Measurements from ENCODE around the gene USO1.
"Not testable (repeated sequence)": the region's sequence is repeated elsewhere in the genome, so short reads cannot be mapped to it uniquely, and the experiment has no call there.

The USO1 gene

DNA sequence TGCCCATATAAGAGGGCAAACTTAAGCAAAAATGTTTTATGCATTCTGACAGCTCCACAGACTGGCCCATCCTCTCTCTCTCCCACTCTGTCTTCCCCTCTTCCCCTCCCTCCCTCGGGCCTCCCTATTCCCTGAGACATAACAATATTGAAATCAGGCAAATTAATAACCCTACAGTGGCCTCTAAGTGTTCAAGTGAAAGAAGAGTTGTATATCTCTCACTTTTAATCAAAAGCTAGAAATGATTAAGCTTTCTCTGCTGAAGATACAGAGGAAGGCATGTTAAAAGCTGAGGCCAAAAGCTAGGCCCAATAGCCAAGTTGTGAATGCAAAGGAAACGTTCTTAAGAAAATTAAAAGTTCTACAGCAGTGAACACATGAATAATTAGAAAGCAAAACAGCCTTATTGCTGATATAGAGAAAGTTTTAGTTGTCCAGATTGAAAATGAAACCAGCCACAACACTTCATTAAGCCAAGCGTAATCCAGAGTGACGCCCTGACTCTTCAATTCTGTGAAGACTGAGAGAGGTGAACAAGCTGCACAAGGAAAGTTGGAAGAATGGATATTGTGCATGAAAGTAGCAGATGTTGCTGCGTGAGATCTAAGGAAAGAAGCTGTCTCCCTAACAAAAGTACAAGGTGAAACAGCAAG is 54.9 kb downstream of the USO1 start:
- no peak for DNase-seq

DNA sequence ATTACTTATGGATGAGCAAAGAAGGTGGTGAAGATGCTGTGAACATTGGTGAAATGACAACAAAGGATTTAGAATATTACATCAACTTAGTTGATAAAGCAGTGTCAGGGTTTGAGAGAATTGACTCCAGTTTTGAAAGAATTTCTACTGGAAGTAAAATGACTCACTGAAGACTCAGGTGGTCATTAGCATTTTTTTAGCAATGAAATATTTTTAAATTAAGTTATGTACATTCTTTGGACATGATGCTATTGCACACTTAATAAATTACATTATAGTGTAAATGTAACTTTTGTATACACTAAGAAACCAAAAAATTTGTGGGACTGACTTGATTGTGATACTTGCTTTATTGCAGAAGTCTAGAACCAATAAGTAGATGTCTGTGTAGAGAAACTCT is 56.9 kb downstream of the USO1 start:
- DNase-seq = no peak

DNA sequence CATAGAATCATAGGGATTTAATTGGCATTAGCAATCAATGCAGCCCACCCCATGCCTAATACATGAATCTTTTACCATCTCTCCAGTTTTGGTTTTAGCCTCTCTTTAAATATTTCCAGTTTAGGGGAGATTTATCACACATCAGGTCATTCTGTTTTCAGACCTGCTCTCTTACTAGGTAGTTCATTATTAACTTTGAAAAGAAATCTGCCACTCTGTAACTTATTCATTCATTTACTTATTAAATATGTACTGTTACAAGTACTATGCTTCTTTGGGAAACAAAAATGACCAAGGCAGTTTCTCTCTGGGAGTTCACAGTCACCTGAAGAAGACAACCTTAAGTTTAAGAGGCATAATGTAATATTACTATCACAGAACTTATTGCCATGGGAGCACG is 62.1 kb downstream of the USO1 start:
- DNase-seq = no peak

DNA sequence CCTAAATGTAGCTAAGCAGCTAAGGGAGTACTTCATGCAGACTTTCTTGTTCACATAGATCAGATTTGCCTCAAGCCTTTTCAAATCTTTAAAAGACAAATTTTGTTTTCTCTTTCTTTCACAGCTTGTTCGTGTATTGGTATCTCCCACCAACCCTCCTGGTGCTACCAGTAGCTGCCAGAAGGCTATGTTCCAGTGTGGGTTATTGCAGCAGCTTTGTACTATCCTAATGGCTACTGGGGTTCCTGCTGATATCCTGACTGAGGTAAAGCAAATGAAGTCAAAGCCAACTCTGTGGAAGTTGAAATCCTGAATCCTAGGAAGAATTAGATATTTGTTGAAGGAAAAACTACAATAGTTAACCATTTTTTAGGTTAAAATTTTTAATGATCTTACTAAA is 62.6 kb downstream of the USO1 start:
- no peak for DNase-seq

DNA sequence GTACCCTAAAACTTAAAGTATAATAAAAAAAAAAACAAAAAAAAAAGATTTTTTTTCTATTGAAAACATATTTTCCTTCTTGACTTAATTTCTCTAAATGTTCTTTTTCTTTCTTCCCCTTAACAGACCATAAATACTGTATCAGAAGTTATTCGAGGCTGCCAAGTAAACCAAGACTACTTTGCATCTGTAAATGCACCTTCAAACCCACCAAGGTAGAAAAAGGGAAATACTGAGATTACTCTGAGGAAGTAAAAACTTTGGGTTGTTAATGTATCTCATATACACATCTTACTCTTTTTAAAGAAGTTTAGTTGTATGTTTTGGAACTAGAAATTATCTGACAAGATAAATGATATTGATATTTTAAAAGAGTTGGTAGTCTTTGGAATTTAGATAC is 65.6 kb downstream of the USO1 start:
- no peak for DNase-seq

DNA sequence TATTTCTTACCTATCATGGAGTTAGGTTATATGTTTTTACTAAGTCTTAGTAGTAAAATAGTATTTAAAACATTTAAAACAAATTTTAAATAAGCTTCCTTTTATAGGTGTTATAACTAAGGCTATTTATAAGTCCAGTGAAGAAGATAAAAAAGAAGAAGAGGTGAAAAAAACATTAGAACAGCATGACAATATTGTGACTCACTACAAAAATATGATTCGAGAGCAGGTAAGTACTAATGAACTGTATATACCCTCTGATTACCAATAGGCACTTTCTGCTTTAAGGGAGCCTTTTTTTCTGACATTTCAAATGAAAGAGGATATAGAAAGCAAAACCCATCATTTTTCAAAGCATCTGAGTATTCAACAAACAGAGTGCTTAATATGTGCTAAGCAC is 76.6 kb downstream of the USO1 start:
- DNase-seq = no peak

DNA sequence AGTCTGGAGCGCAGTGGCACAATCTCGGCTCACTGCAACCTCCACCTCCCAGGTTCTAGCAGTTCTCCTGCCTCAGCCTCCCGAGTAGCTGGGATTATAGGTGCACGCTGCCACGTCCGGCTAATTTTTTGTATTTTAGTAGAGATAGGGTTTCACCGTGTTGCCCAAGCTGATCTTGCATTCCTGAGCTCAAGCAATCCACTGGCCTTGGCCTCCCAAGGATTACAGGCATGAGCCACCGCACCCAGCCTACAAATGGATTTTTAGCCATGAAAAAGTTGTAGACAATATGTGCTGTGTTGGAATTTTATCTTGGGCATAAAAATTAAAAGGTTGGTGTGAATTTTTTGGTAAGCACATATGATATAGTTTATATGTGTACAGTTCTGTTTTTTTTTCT is 81.7 kb downstream of the USO1 start:
- DNase-seq = not testable (repeated sequence)

DNA sequence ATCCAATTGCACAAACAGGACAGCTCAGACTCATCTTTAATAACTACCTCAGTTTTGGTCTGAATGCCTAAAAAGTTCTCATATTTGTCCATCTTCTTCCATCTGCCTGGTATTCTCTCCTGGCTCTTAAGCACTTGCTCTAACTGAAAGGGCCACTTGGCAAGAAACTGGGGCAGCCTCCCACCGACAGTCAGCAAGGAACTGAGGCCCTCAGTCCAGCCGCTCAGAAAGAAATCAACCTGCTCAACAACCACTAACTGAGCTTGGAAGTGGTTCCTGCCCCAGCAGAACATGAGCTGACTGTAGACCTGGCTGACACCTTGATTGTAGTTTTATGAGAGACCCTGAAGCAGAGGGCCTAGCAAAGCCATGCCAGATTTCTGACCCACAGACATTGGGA is 93.5 kb downstream of the USO1 start:
- no peak for DNase-seq

DNA sequence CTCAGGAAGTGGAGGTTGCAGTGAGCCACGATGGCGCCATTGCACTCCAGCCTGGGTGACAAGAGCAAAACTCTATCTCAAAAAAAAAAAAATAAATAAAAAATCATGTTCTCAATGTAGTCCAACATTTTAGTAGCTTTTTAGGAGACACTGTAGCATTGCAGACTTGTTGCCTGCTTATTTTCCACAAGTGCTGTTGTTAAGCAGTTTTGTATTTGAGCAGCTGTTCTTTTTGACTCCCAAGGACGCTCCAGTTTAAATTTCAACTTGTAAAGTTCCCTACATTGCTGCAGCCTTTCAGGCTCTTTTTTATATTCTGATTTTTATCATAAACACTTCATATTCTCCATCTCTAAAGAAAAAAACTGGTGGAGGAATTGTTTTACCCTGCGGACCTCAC is 94.7 kb downstream of the USO1 start:
- DNase-seq = no peak

DNA sequence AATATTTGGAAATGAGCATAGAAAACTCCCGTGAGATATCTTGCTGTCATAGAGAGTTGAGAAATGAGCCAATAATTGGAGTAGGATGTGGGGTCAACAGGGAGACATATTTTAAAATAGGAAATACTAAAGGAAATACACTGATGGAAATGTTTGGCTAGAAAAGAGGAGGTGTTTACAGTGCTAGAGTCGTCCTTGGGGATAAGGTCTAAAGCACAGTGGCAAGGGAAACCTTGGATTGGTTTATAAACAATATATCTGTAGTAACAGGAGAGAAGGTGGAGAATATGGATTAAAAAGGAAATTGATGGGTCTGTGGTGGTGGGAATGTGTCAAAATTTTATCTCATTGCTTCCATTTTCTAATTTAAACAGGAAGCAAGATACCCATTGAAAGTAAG is 95.8 kb downstream of the USO1 start:
- no peak for DNase-seq

DNA sequence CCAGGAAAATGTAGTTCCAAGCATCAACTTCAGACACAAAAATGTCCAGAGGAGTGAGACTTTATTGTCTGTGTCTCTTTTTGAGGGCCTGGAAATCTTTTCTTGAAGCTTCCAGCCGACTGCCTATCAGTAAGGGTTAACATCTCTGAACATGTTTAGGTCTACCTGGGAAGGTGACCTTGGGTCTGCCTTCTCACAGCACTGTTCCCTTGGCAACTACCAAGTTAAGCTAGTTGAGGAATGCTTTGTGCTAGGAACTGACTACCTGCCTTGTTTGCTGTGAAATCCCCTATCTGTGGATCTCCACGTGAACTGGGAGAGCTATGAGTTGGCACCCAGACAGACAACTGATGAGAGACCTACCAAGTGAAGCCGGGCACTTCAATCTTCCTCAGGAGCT is 96.3 kb downstream of the USO1 start:
- no peak for DNase-seq

DNA sequence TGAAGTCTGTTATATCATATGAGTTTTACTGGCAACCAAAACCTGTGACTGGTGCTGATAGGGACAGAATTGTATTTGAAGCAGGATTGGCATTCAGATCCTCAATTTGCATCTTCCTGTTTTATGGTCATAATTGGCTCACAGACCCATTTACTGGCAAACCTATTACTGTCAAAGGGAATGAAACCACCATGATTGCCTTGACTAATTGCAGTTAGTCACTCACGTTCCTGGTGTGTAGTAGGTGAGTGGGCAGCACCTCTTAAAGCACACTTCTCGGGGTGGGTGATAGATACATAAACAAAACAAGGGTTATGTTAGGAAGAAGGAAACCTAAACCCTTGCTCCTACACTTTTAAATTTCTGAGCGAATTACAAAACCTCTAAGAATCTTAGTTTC is 96.8 kb downstream of the USO1 start:
- DNase-seq = no peak

DNA sequence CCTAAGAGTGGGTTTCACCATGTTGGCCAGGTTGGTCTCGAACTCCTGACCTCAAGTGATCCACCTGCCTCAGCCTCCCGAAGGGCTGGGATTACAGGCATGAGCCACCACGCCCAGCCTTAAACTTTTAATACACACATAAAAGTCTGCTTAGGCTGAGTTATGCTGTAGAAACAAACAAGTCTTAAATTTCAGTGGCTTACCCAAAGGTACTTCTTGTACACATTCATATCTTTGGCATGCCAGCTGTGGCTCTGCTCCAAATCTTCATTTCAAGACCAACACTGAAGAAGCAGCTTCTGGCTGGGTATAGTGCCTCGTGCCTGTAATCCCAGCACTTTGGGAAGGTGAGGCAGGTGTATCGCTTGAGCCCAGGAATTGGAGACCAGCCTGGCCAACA is 97.6 kb downstream of the USO1 start:
- no peak for DNase-seq

DNA sequence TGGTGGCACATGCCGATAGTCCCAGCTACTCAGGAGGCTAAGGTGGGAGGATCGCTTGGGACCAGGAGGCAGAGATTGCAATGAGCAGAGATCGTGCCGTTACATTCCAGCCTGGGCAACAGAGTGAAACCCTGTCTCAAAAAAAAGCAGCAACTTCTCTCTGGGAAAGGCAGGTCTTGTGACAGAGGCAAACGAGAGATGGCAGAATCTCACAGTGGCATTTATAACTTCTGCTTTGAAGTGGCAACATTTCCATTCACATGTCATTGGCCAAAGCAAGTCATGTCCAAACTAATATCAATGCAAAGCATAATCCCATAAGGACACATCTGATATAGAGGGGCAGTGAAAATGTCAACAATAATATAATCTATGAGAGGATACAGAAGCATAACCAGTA is 98.0 kb downstream of the USO1 start:
- DNase-seq = no peak

DNA sequence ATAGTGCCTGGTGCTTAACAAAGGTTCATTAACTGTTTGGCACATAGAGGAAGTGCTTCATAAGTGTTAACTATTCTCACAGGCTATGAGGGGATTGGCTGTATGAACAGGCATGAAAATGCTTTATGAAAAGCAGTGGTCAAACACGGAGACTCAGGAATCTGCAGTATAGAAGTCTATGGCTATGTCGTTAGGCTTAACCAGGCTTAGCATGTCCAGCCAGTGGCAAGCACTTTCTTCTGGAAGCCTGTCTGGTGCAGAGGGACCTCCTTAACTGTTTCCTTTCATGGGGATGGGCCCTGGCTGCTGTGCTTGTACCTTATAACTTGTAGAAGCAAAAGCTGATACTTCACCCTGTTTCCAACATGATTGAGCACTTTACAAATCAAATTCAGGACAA is 99.4 kb downstream of the USO1 start:
- DNase-seq = no peak

DNA sequence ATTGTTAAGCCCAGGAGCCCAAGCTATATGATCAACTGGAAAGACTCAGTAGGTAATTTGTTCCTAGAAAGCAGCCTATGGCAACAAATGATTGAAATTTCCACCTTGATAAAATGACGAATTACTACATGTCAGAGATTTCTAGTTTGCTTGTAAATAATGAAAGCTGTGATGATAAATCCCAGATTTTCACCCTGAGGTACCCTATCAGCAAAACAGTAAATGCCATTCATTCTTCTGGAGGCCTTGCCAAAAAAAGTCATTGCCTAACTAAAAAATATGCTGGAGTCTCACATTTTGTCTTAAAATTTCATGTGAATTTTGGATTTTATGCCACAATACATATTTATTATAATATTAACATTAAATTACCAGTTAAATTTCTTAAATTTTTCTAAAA is 106.5 kb downstream of the USO1 start:
- no peak for DNase-seq

DNA sequence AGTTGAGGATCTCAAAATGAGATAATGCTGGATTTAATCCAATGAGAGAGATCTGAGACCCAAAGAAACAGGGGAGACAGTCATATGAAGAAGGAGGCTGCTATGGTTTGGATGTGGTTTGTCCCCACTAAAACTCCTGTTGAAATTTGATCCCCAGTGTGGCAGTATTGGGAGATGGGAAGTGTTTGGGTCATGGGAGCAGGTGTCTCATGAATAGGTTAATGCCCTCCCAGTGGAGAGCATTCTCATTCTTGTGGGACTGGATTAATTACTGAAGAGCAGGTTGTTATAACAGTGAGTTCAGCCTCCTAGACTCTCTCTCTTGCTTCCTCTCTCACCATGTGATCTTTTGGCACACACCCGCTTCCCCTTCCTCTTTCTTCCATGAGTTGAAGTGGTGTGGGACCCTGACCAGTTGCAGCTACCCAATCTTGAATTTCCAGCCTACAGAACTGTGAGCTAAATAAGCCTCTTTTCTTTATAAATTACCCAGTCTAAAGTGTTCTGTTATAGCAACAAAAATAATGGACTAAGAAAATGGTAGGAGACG is 107.6 kb downstream of the USO1 start:
- no peak for DNase-seq

DNA sequence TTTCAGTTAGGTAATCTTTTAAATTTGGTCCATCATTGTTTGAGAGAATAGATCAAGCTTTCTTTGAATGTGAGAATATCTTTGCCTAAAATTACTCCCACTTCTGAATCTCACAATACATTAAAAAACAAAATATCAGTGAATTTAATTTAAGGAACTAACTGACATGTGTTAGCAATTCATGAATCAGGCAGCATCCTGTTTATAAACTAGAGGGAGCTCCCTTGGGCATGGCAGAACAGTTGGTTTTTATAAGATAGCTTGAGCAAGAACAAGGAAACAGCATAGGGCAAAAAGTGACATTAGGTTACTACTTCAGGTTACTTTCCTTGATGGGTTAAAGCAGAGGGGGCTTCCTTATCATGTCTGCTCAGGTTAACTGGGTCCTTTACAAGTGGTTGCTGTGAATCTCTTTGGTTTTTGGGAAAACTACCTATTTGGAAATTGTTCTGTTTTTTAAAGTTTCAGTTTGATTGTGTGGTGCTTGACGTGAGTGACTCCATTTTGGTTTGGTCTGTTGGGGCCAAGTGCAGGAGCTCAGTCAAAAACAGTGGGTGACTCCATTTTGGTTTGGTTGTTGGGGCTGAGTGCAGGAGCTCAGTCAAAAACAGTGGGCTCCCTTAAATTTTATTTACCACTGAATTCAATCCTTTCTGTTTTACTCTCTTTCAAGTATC is 109.9 kb downstream of the USO1 start:
- no peak for DNase-seq

DNA sequence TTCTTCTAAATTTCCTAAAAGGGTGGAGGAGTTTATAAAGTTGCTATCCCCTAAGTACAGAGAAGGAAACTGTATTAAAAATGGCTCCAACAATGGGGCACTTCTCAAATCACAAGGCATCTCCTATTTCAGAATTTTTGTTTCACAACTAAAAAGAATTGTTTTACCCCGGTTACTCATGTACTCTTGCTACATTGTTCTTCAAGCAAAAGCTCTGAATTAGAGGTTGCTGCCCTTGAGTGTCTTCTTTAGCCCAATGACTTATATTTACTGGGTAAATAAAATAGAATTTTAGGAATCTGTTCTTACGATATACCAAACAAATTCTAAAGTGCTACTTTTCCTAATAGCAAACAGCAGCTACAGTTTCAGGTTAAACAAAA is 110.4 kb downstream of the USO1 start:
- no peak for DNase-seq

DNA sequence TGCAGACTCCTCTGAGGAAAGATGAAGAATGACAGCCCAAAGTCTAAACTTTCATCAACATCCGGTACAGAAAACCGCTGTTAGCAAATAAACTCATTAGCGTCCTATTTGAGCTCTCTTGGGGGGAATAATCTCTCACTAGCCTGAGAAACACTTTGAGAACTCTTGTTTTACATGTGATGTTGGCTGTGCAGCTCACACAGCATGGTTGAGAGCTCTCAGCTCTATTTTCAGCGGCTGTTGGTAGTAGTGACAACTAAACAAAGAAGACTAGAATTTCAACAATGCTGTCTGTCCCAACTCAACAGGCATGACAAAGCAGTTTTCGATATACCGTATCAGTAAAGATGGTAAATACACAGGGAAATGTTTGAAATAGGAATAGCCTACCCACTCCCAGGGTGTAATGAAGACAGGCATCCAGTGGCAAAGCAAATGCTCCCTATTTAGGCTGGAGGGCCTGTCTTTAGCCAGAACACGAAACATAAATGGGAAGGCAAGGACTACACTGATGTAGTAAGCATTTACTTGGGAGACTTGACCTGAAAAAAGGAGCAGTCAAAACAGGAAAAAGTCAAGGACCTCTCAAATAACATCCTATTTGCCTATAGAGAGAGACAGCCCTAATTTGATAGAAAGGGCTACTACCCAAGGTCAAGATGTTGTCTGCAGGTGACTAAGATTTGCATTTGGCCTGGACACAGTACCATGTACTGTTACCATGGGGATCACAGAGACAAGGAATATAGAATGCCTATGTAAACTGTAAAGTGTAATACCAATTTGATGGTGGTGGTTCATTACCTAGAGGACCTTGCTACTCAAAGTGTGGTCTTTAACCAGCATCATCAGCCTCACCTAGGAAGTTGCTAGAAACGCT is 117.5 kb downstream of the USO1 start:
- DNase-seq = no peak

DNA sequence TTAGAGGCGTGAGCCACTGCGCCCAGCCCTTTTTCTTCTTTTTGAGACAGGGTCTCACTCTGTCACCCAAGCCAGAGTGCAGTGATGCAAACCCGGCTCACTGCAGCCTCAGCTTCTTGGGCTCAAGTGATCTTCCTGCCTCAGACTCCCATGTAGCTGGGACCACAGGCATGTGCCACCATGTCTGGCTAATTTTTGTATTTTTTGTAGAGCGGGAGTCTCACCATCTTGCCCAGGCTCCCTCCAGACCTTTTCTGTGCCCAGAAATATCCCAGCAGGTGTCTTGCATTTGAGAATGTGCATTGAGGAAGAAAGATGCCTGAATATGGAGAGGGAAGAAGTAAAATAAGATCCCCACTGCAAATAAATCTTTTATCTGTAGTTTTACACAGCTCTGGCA is 119.2 kb downstream of the USO1 start:
- no peak for DNase-seq

DNA sequence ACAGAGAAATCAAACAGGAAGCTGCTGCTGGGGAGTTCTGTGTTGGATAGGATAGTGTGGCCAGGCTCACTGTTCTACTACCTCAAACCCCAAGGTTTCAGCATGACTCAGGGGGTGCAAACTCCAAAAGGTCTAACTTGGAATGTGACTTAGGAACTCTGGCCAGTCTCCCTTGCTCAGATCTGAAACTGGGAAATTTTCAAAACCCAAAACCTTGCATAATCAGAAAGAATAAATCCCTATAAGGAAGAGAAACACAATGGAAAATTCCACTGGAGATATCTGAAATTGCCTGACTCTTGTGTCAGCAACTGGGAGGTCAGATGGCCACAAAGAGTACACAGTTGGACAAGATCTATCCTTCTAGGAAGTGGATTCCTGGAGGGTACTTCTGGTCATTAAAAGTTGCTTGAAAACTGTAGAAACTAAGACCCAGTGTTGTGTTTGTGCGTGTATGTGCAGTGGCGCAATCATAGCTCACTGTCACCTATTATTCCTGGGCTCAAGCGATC is 119.8 kb downstream of the USO1 start:
- no peak for DNase-seq

DNA sequence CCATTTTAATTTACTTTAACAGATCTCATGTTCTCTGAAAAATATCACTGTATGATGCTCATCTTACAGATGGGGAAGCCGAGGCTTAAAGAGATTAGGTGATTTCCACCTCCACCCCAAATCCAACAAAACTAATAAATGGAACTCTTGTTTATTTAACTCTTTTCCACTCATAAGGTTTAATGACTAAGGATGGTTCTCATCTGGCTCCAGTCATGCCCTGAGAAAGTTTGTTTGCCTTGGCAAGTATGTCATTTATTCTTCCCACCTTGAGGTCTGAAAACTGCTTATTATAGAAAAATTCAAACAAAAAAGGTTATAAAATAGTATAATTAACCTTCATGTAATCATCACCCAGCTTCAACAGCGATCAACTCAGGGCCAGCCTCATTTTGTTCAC is 121.6 kb downstream of the USO1 start:
- DNase-seq = no peak
